ENCODE results near the gene CHIC1. TPM values are rescaled to one million over a fixed set of nuclear protein-coding genes. Genes with fewer than 3 reads are reported as not detected.
"Not testable (repeated sequence)": the region's sequence is repeated elsewhere in the genome, so short reads cannot be mapped to it uniquely, and the experiment has no call there.

Gene CHIC1
- total RNA-seq, 1 experiment from 2014 or later: 9.4 TPM

- ChIA-PET POLR2A (no interaction called here), CTCF (no interaction called here)
- Mint-ChIP-seq H3K27me3 (ENCODE audit: low read depth) (peaks cover 7% of the 10 kb centered on the region; the same call in 1 of the 2 replicates), H3K27ac (no peak overlapping the region), H3K36me3 (peaks cover 49% of the 10 kb centered on the region), H3K4me3 (no peak overlapping the region), H3K4me1 (no peaks in the 10 kb centered on the region), H3K9me3 (peaks cover 41% of the 10 kb centered on the region)
- DNase-seq (ENCODE audit: low spot score): no peak
- no peak for ATAC-seq
- TF ChIP-seq ZBTB43 (CRISPR knock-in tag; IDR thresholded peaks at IDR 0.05) (no peak), ZNF232 (CRISPR knock-in tag; IDR thresholded peaks at IDR 0.05) (no peak), ZNF121 (CRISPR knock-in tag; IDR thresholded peaks at IDR 0.05) (no peak), ELF4 (CRISPR knock-in tag; IDR thresholded peaks at IDR 0.05; ENCODE audit: low read depth) (no peak), ZNF263 (CRISPR knock-in tag; IDR thresholded peaks at IDR 0.05; ENCODE audit: low read depth) (no peak), NFE2L1 (CRISPR knock-in tag; IDR thresholded peaks at IDR 0.05) (no peak), ZNF317 (CRISPR knock-in tag; IDR thresholded peaks at IDR 0.05; ENCODE audit: borderline replicate concordance, low read depth) (no peak), ETV6 (CRISPR knock-in tag; IDR thresholded peaks at IDR 0.05) (no peak), CDX4 (CRISPR knock-in tag; IDR thresholded peaks at IDR 0.05; ENCODE audit: borderline replicate concordance) (no peak), SOX15 (CRISPR knock-in tag; IDR thresholded peaks at IDR 0.05) (no peak), ZNF416 (CRISPR knock-in tag; IDR thresholded peaks at IDR 0.05) (no peak), TEAD1 (CRISPR knock-in tag; IDR thresholded peaks at IDR 0.05) (no peak), TEAD4 (CRISPR knock-in tag; IDR thresholded peaks at IDR 0.05) (no peak), NR1H2 (CRISPR knock-in tag; IDR thresholded peaks at IDR 0.05) (no peak), NR2C2 (CRISPR knock-in tag; IDR thresholded peaks at IDR 0.05) (no peak), RORB (CRISPR knock-in tag; IDR thresholded peaks at IDR 0.05) (no peak), CREM (CRISPR knock-in tag; IDR thresholded peaks at IDR 0.05) (no peak)
These were observed 84.2 kb downstream of the CHIC1 start for GRCh38 chrX:73647212-73647611.

- Mint-ChIP-seq H3K27ac (no peak overlapping the region), H3K9me3 (peaks cover 47% of the 10 kb centered on the region), H3K4me1 (no peaks in the 10 kb centered on the region), H3K27me3 (ENCODE audit: low read depth) (peaks cover 7% of the 10 kb centered on the region; the same call in 1 of the 2 replicates), H3K36me3 (peaks cover 48% of the 10 kb centered on the region), H3K4me3 (no peak overlapping the region)
- ATAC-seq: no peak
- DNase-seq (ENCODE audit: low spot score): no peak
- CTCF ChIA-PET: no interaction called here
- TF ChIP-seq ZNF232 (CRISPR knock-in tag; IDR thresholded peaks at IDR 0.05) (no peak), MYBL2 (CRISPR knock-in tag; IDR thresholded peaks at IDR 0.05) (no peak), TEAD4 (CRISPR knock-in tag; IDR thresholded peaks at IDR 0.05) (no peak), PRRX2 (CRISPR knock-in tag; IDR thresholded peaks at IDR 0.05) (no peak), CBFB (CRISPR knock-in tag; IDR thresholded peaks at IDR 0.05; ENCODE audit: low read depth) (no peak), MLX (CRISPR knock-in tag; IDR thresholded peaks at IDR 0.05) (no peak), JAZF1 (CRISPR knock-in tag; IDR thresholded peaks at IDR 0.05) (no peak), RORB (CRISPR knock-in tag; IDR thresholded peaks at IDR 0.05) (no peak), GRHL2 (CRISPR knock-in tag; IDR thresholded peaks at IDR 0.05; ENCODE audit: insufficient replicate concordance, severe bottlenecking) (no peak), AFF4 (CRISPR knock-in tag; IDR thresholded peaks at IDR 0.05; ENCODE audit: borderline replicate concordance) (no peak), ETV6 (CRISPR knock-in tag; IDR thresholded peaks at IDR 0.05) (no peak), ATF2 (CRISPR knock-in tag; IDR thresholded peaks at IDR 0.05; ENCODE audit: borderline replicate concordance, low read depth) (no peak), MAX (CRISPR knock-in tag; IDR thresholded peaks at IDR 0.05) (no peak), SOX15 (CRISPR knock-in tag; IDR thresholded peaks at IDR 0.05) (no peak), GABPB1 (CRISPR knock-in tag; IDR thresholded peaks at IDR 0.05) (no peak), CREM (CRISPR knock-in tag; IDR thresholded peaks at IDR 0.05) (no peak)
- POLR2A ChIA-PET: no interaction called here
These were observed 84.8 kb downstream of the CHIC1 start for GRCh38 chrX:73647632-73648322.

- Mint-ChIP-seq H3K9me3 (peaks cover 37% of the 10 kb centered on the region), H3K36me3 (peaks cover 46% of the 10 kb centered on the region)
- H3K4me1 Mint-ChIP-seq; POLR2A ChIA-PET; ATAC-seq; DNase-seq (ENCODE audit: low spot score); CTCF ChIA-PET; H3K27me3 Mint-ChIP-seq (ENCODE audit: low read depth); H3K27ac Mint-ChIP-seq; H3K4me3 Mint-ChIP-seq: not testable (repeated sequence)
These were observed 98.3 kb downstream of the CHIC1 start for GRCh38 chrX:73661322-73661721.
